Activated effector memory CD4-positive, alpha-beta T cell treated with Interleukin-2 at 50 U/mL for 16 hours (primary cell): ENCODE measurements around the gene BRINP2.
"Not testable (repeated sequence)": the region's sequence is repeated elsewhere in the genome, so short reads cannot be mapped to it uniquely, and the experiment has no call there.

ENCODE experiments used
- DNase-seq: peaks from one replicate; pipeline ENCODE4 v3.0.0-alpha.2; 2020

BRINP2 gene

GRCh38 chr1:177281901-177282300 is 111.1 kb downstream of the BRINP2 start:
- DNase-seq, result no peak

DNA sequence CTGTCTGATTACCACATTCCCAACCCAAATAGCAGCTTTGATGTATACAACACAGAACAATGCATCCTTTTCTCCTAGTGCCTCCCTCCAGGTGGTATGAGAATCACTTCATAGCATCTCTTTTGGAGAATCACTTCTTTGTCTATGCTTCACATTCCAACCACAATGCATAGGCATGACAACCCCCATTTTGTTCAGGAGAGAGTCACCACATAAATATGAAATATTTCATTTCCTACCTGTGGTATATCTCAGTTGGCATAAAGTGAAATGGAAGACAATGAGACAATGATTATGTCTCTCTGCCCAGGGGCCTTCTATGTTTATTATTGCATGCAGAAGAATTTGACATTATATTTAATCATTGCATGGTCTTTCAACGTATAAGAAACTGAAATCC is 112.2 kb downstream of the BRINP2 start:
- no peak for DNase-seq

- DNase-seq, result no peak
These were observed 112.6 kb downstream of the BRINP2 start for GRCh38 chr1:177283380-177283779.

DNA sequence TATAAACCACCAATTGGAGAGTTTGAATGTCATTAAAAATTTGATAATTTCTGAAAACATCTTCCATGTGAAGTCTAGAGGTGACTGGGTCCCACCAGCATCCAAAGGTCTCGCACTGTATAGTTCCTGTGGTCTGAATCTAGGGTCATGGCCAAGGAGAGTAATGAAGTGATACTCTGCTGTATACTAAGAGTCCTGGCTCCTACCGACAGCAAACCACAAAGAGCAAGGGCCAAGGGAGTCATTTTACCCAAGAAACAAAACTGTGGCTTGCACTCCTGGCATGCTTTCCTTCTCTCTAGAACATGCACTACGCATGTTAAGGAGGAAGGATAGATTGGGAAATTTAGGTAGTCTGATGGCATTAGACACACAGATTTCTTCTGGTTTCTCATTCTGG is 115.6 kb downstream of the BRINP2 start:
- no peak for DNase-seq

- no peak for DNase-seq
These were observed 116.5 kb downstream of the BRINP2 start for GRCh38 chr1:177287270-177287669.

- DNase-seq, result no peak
These were observed 117.2 kb downstream of the BRINP2 start for GRCh38 chr1:177287994-177288393.

- DNase-seq, result no peak
These were observed 118.8 kb downstream of the BRINP2 start for GRCh38 chr1:177289532-177289931.

GRCh38 chr1:177300431-177300830 is 129.7 kb downstream of the BRINP2 start:
- DNase-seq, result no peak

GRCh38 chr1:177301425-177302124 is 130.8 kb downstream of the BRINP2 start:
- DNase-seq, result no peak

DNA sequence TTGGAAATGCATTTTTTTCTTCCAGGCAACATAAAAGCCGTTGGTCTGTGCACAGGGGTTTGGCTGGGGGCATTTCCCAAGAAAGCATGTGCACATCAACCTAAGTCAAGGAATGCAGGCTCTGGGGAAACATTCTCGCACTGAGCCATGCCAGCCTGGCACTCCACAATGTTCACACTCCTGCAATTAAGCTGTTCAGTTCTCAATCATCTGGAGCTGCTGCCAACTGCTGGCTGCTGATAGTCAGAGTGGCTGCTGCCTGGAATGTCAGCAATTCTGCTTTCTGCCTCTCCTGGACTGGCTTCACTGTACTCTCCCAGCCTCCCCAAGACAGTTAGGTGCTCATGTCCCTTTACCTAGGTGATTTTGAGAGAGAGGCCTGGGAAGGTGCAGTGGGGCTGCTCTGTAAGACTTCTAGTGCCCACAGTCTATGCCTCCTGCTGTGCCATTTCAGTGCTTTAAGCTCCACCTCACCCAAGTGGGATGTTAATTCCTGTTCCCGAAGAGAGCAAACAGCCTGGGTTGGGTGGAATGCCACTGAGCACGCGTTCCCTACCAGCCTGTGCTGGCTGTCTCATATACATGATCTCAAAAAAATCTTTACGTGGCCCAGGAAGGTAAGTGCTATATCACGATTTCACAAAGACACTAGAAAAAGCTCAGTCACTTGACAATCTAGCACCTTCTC is 131.7 kb downstream of the BRINP2 start:
- DNase-seq, result no peak

GRCh38 chr1:177305040-177306018 is 134.6 kb downstream of the BRINP2 start:
- no peak for DNase-seq

- no peak for DNase-seq
These were observed 135.3 kb downstream of the BRINP2 start for GRCh38 chr1:177306019-177306415.

DNA sequence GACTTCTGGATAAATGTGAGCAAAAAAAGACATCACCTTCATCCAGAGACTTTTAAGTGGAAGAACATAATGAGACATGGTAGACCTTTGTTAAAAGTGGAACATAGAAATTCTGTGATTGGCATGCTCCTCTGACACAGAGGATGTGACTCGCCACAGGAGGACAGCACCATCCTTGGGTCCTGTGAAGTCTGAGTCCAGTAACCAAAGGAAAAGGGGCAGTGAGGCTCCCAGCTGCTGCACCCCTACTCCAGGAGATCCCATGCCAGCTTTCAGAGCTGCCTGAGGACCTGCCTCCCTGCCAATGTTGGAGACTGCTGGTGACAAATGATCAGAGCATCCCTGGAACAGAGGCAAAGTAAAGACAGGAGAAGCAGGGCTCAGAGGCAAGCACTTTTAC is 136.2 kb downstream of the BRINP2 start:
- no peak for DNase-seq

DNA sequence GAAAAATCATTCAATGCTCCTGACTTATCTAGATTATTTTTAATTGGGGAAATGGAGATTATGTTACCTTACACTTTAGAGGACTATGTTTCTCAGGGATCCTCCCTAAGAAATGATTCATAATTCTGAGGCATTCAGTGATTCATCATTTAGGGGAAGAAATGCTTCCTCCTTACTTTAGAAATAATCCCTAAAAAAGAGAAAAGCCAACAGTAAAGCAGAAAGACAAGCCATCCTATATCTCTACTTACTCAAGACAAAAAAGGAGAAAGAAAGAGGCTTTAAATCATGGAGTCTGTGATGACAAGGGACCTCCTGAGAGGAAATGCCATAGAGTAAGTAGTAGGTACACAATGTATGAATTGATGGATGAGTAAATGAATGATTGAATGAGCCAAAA is 137.0 kb downstream of the BRINP2 start:
- DNase-seq, result no peak

DNA sequence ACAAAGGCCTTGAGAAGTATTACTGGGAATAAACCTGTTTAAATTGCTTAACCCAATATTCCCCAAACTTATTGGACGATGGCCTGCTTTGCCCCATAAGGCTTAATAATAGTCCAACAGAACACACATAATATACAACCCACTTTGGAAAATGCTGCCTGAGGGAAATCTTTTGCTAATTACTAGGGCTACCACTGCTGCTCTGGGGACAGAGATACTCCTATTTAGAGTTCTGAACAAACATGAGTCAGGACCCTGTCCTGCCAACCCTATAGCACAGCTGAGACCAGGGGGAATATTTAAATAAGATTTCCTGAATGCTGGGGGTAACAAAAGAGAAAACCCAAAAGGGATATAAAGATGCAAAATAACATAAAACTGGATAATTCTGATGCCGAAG is 139.1 kb downstream of the BRINP2 start:
- no peak for DNase-seq

DNA sequence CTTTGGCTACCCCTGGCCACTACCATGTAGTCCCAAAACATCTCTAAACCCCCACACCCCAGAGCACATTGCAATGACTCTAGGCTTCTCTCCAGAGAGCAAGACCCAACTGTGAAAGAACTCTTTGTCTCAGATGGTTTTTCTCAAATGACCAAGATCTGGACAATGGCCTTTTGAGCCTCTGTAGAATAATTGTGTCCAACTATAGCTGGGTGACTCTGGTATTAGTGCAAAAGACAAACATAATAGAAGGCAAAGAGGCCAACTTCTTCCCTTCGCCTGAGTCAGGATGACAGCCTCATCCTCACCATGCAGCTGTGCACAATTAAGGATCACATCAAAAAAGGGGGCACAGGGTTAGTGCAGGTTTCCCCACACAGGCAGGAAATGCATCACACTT is 139.6 kb downstream of the BRINP2 start:
- DNase-seq, result no peak

DNA sequence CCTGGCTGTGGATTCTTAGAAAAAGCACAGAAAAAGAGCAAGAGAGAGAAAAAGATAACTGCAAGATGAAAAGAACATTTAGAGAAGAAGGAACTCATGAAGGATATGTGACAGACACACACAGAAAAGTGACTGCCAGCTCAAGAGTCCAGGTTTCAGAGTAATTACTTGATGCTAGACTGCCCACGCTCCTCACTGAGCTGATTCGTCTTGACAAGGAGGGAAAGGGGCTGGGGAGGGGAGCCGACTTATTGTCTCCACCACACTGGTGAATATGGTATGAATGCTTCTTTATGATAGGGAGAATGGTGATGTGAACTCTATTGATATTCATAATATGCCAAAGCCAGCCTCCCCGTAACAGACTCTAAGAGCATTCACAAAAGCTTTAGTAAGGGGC is 140.4 kb downstream of the BRINP2 start:
- no peak for DNase-seq

DNA sequence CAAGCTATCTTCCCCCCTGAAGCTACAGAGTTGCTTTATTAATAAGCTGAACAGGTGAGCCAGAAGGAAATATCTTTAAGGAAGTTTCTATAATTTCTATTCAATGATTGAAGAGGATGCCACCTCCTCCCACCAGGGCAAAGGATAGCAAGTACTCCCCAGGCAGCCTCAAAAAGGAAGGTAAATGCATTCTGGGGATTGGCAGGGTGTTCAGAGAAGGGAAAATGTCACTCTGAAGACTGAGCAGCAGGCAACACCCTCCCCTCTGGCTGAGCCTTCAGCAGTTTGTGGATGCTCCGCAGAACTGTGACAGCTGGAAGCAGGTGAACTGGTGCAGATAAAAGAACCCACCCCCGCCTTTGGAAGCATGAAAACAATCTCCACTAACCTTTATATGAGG is 140.8 kb downstream of the BRINP2 start:
- no peak for DNase-seq

DNA sequence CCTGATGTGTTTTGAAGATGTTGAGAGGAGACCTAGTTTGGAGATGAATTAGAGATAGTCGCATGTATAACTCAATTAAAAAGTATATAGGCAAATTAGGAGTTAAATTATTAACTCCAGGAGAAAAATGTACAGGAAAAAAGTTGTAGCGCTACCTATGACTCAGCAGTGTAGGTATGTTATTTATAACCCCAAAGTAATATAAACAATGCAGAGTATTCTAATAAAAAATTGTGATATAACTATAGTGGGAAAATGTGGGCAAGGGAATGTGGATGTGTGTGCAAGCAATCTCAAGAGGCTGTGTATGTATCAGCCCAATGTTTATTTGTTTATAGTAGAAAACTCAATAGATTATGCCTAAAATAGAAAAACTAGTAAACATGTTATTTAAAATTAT is 144.5 kb downstream of the BRINP2 start:
- DNase-seq, result no peak

DNA sequence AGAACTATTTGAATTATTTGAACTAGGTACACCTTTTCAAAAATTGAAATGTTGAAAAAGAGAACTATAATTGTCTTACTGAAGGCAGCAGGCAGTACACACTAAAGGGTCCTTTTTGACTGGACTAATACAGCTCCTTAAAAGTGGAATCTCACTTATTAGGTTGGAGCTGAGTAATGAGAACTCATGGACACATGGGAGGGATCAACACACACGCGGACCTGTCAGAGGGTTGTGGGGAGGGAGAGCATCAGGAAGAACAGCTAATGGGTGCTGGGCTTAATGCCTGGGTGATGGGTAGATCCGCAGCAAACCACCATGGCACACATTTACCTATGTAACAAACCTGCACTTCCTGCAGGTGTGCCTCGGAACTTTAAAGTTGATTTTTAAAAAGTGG is 145.0 kb downstream of the BRINP2 start:
- no peak for DNase-seq

DNA sequence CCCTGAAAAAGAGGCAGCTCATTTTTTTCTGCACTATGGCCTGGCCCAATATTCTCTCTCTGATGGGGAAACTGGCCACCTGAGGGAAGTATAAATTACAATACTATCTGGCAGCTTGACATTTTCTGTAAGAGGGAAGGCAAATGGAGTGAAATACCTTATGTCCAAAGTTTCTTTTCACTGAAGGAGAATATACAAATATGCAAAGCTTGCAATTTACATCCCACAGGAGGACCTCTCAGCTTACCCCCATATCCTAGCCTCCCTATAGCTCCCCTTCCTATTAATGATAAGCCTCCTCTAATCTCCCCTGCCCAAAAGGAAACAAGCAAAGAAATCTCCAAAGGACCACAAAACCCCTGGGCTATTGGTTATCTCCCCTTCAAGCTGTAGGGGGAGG is 150.7 kb downstream of the BRINP2 start:
- not testable (repeated sequence) for DNase-seq

GRCh38 chr1:177328251-177328650 is 157.5 kb downstream of the BRINP2 start:
- DNase-seq, result no peak

DNA sequence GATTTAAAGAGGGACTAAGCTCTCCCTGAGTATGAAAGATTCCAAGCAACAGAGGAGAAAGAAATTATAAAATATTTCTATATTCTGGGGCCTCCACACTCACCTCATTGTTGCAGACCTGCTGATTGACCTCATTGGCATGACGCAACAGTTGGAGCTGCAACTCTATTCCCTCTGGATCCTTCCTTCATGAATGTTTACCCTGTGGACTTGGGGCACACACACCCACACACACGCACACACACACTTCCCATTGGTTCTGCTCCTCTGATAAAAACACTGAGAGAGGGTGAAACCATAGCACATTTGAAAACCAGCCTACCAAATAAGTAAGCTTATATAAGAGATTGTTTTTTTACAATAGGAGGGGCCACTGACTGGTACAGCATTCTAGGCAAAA is 159.1 kb downstream of the BRINP2 start:
- no peak for DNase-seq
